GM04504 (cell line): Measurements from ENCODE around the gene ASTL.
"Not testable (repeated sequence)": the region's sequence is repeated elsewhere in the genome, so short reads cannot be mapped to it uniquely, and the experiment has no call there.

Experiments used
- DNase-seq: peaks from one replicate; pipeline ENCODE4 v3.0.0-alpha.2; 2012; ENCODE audit warnings: low read depth

Gene ASTL

GRCh38 chr2:96098900-96099590, 39.3 kb downstream of the ASTL start:
- DNase-seq = no peak

GRCh38 chr2:96097951-96098823, 40.1 kb downstream of the ASTL start:
- no peak for DNase-seq

GRCh38 chr2:96097441-96097840, 40.9 kb downstream of the ASTL start:
- no peak for DNase-seq

GRCh38 chr2:96095116-96095636, 43.1 kb downstream of the ASTL start:
- no peak for DNase-seq

GRCh38 chr2:96093528-96093927, 44.8 kb downstream of the ASTL start:
- no peak for DNase-seq

GRCh38 chr2:96092951-96093350, 45.4 kb downstream of the ASTL start:
- no peak for DNase-seq

GRCh38 chr2:96092573-96092877, 45.8 kb downstream of the ASTL start:
- no peak for DNase-seq

GRCh38 chr2:96091711-96092572, 46.4 kb downstream of the ASTL start:
- no peak for DNase-seq

GRCh38 chr2:96091141-96091710, 47.1 kb downstream of the ASTL start:
- no peak for DNase-seq

GRCh38 chr2:96090196-96090926, 47.9 kb downstream of the ASTL start:
- no peak for DNase-seq

- DNase-seq = no peak
These were observed 48.7 kb downstream of the ASTL start for GRCh38 chr2:96089356-96090195.

- no peak for DNase-seq
These were observed 49.7 kb downstream of the ASTL start for GRCh38 chr2:96088340-96089335.

- DNase-seq = no peak
These were observed 51.2 kb downstream of the ASTL start for GRCh38 chr2:96087130-96087529.

- DNase-seq = no peak
These were observed 52.6 kb downstream of the ASTL start for GRCh38 chr2:96085541-96086355.

GRCh38 chr2:96084858-96085518, 53.3 kb downstream of the ASTL start:
- DNase-seq = not testable (repeated sequence)

GRCh38 chr2:96083989-96084857, 54.1 kb downstream of the ASTL start:
- DNase-seq = no peak
